ENCODE measurements around the gene PSMG1.
"Not testable (repeated sequence)": the region's sequence is repeated elsewhere in the genome, so short reads cannot be mapped to it uniquely, and the experiment has no call there.

Gene PSMG1

GRCh38 chr21:39187141-39187540 is 3.9 kb upstream of the PSMG1 start:
- no peak for DNase-seq

DNA sequence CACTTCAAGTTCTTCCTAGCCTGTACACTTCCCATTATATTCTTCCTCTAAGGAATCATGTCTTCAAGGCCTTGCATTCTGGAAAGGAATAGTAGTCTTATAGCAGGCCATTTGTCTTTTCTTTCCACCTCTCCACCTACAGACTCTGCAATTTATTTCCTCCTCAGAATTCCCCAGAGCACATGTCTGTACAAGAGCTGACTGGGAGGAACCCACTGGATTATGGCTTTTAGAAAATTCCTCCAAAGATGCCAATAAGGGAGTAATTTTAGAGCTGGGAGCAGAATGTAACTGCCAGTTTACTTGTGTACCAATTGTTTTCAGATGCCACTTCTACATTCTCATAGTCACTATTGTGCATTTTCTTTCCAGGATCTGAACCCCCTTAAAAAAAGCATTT is 3.4 kb upstream of the PSMG1 start:
- DNase-seq = no peak

DNA sequence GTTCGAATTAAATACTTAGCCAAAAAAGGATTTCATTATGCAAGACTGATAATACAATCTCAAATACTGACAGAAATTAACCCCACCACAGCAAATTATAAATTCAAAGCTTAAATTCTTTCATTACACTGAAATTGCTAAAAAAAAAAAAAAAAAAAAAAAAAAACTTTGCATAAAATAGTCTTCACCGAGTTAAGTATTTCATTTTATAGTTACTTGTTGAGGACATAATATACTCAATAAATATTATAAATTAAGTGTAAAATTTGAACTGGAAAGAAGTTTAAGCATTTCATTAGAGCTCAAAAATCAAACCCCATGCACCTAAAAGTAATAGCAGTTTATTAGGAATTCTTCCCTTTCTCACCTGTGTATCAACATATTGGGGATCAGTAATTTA is 1.9 kb upstream of the PSMG1 start:
- no peak for DNase-seq

DNA sequence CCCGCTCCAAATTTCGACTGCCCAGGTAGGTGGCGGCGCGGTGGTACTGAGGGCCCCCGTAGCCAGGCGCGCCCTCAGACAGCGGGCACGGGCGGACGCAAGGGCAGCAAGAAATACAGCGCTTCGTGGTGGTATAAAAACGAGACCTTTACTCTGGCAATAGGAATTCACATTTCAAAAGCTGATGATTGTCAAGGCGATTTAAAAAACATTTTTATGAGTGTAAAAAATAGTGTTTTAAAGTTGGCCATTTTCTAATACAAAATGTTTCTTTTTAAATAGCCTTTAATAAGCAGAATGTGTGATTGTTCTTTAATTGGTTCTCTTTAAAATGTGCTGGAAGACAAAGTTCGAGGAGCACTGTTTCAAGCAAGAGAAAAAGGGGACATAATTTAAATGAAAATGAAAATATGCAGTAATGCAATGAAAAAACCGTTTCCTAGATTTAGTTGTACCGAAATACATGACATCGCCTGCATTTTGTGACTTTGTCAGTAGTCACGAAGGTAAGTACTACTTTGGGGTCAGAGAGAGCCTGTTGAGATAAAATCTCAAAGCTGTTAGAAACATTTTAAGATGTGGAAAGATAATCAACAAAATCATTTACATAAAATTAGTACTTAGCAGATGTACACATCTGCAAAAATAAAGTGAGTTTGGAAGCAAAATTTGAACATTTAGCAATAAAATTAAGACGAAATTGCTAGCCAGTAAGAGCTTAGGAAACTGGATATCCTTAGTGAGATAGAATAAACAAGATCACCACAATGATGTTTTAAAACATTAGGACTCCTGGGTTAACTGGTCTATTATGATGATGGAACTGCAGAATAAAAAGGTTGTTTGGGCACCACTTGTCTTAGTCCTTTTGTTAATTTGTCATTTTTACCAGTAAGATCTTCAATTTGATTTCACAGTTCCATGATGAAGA is 1.1 kb upstream of the PSMG1 start:
- no peak for DNase-seq

DNA sequence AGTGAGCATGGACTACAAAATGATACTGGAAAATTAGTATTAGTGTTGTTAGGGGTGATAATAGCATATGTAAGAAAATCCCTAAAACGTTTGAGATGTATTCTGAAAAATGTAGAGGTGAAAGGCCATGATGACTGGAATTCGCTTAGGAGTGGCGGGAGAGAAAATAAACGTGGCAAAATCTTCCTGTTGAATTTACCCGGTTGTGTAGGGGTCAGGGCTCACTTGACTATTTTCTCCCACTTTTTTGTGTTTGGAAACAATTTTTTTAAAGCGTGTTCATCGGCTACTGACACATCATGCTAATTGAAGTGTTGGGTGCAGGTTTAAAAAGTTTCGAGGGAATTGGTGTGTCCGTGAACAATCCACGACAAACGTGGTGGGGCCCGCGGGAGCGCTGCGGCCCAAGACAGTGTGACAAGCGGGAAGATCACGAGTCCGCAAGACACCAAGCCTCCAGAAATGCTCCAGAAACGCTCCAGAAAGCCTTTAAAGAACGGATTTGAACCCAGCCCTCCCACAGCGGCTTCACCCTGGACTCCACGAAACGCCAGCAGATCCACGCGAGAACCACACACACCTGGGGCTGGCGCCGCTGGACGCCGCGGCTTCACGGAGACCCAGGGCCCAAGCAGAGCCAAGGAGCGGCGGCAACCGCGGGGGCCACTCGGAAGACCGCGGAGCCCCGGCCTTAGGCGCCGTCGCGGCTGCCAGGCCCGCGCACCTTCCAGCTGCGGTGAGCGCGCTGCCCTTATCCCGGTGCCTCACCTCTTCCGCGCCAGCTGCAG is 573 bp downstream of the PSMG1 start:
- DNase-seq = no peak

- no peak for DNase-seq
Measured at GRCh38 chr21:39182016-39182415, 1.2 kb downstream of the PSMG1 start.

DNA sequence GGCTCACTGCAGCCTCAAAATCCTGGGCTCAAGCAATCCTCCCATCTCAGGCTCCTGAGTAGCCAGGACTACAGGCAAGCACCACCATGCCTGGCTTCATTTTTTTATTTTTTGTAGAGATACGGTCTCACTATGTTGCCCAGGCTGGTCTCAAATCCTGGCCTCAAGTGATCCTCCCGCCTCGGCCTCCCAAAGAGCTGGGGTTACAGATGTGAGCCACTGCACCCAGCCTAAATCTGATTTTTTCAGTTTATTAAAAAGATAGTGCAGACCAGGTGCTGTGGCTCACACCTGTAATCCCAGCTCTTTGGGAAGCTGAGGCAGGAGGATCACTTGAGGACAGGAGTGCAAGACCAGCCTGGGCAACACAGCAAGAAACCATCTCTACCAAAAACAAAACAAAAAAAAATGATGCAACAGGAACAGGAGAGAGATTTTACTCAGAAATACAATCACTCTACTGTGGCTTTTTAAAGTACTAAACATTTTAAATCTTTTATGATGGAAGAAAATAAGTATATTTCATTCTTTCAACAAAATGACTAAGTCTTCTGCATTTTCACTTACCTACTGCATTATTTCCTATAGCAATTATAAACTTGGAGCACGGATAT is 1.9 kb downstream of the PSMG1 start:
- no peak for DNase-seq

DNA sequence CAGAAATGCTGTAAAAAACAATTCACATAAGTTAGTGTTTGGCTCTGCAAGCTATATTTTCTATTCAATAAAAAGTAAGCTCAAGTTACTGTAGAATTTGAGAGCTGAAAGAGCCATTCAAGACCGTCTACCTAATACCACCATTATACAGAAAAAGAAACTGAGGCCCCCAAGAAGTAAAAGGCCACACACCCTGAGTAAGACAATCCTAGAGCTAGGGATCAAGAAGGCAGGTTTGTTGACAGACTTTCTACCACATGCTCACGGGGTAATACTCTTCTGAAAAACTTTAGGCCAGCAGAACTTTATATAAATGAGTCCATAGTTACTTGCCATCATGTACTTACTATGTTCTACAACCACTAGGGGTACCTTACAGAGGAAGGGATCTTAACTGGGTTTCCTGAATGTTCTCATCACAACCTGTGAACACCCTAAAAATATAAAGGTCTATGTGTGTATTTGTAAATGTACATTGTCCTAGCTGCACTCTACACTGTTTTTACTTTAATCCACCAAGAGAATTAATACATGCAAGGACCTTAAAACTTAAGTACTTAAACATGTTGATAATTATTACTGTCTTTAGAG is 2.7 kb downstream of the PSMG1 start:
- DNase-seq = no peak

GRCh38 chr21:39178421-39178820 is 4.8 kb downstream of the PSMG1 start:
- no peak for DNase-seq

DNA sequence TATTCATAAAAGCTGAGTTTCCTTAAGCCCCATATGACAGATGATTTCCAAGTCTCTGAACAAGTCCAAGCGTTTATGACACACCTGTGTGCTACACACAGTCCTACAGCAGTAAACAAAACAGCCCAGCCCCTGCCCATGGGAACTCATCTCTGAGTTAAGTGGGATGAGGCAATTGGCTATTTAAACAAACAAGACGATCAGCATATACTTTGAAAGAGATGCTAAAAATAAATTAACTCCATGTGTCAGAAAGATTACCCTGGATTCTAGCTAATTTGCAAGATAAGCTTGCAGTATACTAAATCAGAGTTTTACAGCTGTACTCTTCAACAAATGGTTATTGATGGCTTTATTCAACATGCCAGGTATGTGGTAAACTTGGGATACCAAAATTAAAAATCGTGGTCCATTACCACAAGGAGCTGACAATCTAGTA is 7.0 kb downstream of the PSMG1 start:
- no peak for DNase-seq

GRCh38 chr21:39175665-39176064 is 7.6 kb downstream of the PSMG1 start:
- no peak for DNase-seq

- DNase-seq = no peak
Measured at GRCh38 chr21:39175154-39175553, 8.1 kb downstream of the PSMG1 start.

- DNase-seq = no peak
Measured at GRCh38 chr21:39173716-39174680, 9.3 kb downstream of the PSMG1 start.

- DNase-seq = no peak
Measured at GRCh38 chr21:39169906-39170305, 13.3 kb downstream of the PSMG1 start.

- DNase-seq = no peak
Measured at GRCh38 chr21:39168800-39169199, 14.5 kb downstream of the PSMG1 start.

DNA sequence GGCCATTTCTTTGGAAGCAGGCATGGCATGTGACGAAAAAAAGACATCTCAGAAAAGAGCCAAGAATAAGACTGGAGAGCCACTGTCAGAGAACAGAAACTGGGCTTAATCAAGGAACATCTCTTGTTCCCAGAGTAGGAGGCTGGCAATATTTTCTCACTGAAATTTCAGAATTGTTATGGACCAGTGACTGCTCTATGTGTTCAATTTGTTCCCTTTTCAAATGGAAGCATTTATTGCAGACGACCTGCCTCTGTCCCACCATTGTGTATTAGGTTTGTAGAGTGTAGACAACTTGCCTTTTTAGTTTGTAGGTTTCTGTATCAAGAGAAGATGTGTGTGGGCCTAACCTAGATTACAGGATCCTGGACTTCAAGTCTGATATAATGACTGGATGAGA is 18.7 kb downstream of the PSMG1 start:
- no peak for DNase-seq

GRCh38 chr21:39161064-39161463 is 22.2 kb downstream of the PSMG1 start:
- DNase-seq = no peak

- peak; percentile 31 for DNase-seq
Measured at GRCh38 chr21:39159342-39160063, 23.7 kb downstream of the PSMG1 start.

DNA sequence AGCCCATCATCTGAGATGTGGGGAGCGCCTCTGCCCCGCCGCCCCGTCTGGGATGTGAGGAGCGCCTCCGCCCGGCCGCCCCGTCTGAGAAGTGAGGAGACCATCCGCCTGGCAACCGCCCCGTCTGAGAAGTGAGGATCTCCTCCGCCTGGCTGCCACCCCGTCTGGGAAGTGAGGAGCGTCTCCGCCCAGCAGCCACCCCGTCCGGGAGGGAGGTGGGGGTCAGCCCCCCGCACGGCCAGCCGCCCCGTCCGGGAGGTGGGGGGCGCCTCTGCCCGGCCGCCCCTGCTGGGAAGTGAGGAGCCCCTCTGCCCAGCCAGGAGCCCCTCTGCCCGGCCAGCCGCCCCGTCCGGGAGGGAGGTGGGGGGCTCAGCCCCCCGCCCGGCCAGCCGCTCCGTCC is 26.0 kb downstream of the PSMG1 start:
- DNase-seq = not testable (repeated sequence)

- DNase-seq = no peak
Measured at GRCh38 chr21:39156024-39156423, 27.2 kb downstream of the PSMG1 start.

DNA sequence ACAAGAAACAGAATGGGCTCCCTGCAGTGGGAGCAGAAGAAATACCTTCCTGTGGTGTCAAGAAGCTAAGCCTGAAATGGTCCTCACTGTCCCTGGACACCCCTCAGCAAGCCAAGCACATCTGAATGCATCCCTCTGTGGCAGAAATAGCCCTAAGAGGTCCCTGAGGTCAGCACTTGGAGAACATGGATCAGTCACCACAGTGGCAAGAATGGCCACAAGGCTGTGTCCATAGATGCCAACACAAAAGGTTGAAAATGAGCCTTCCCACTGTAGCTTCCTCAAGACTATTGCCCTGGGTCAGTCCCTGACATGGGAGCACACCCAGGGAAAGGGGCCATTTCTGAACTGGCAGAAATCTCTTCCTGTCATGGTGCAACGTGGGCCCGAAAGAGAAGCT is 27.7 kb downstream of the PSMG1 start:
- no peak for DNase-seq

Data from femur (tissue), 1 donor.